AG10803 (cell line): ENCODE data around the gene WWOX.

Experiments
- DNase-seq: peaks from one replicate; pipeline ENCODE4 v3.0.0; 2010; ENCODE audit warnings: low read depth
- H3K4me3 ChIP-seq: 2 replicates; pipeline ENCODE4 v1.5.1; 2011; ENCODE audit warnings: mild to moderate bottlenecking, low read length, control low read depth
- TF ChIP-seq, protein P1 (sequence below): conservative IDR thresholded peaks from 2 replicates; pipeline ENCODE4 v1.5.1; 2011; ENCODE audit warnings: mild to moderate bottlenecking, low read length, control low read depth, inconsistent platforms

Gene WWOX

DNA sequence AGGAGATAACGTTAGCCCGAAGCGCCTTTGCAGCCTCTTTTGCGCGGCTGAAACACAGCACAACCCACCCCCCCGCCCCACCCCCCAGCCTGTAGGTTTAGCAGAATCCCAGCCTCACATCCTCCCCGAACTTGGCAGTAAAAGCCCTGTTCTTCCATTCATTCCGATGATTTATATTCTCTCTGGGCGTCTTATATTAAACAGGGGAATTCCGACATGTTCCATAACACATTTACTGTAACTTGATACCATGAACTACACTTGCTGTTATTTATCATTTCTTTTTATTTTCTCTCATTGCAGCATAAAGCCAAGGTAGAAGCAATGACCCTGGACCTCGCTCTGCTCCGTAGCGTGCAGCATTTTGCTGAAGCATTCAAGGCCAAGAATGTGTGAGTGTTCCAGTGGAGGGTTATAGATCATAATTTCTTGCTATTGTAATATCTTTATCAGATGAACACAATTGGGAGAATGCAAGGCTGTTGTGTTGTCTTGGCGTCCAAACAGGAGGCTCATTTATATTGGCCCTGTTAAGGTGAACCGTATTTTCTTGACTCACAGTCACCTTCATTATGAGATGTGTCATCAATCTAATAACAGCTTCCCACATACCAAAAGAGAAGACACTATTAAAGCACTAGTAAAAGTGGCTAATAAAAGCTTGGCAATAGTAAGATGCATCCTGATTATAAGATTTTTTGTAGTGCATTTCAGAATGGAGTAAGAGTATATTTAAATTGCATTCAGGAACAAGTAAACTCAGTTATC is 287.3 kb downstream of the WWOX start:
- no peak for DNase-seq
- no peak overlapping the region for H3K4me3 ChIP-seq
- TF ChIP-seq, protein P1, sequence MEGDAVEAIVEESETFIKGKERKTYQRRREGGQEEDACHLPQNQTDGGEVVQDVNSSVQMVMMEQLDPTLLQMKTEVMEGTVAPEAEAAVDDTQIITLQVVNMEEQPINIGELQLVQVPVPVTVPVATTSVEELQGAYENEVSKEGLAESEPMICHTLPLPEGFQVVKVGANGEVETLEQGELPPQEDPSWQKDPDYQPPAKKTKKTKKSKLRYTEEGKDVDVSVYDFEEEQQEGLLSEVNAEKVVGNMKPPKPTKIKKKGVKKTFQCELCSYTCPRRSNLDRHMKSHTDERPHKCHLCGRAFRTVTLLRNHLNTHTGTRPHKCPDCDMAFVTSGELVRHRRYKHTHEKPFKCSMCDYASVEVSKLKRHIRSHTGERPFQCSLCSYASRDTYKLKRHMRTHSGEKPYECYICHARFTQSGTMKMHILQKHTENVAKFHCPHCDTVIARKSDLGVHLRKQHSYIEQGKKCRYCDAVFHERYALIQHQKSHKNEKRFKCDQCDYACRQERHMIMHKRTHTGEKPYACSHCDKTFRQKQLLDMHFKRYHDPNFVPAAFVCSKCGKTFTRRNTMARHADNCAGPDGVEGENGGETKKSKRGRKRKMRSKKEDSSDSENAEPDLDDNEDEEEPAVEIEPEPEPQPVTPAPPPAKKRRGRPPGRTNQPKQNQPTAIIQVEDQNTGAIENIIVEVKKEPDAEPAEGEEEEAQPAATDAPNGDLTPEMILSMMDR = no peak

DNA sequence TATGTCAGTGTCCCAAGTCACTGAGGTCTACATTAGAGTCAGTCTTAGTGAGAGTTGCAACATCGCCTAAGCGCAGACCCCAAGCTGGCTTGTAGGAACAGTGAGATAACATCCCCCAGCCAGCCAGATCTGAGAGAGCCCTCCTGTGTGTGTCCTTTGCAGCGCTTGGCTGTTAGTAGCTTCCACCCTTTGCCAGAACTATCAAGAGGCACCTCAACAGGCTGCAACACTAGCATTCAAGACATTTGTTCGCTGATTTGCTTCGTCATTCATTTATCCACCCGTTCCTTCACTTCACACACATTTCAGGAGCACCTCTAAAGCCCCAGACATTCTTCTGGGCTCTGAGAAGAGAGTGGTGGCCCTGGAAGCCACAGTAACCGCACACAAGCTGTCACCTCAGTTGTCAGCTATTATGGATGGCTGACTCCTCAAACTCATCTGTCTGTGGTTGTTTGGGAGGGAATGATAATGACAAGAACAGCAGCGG is 289.6 kb downstream of the WWOX start:
- no peak overlapping the region for H3K4me3 ChIP-seq
- DNase-seq = no peak
- TF ChIP-seq, protein P1 = no peak

DNA sequence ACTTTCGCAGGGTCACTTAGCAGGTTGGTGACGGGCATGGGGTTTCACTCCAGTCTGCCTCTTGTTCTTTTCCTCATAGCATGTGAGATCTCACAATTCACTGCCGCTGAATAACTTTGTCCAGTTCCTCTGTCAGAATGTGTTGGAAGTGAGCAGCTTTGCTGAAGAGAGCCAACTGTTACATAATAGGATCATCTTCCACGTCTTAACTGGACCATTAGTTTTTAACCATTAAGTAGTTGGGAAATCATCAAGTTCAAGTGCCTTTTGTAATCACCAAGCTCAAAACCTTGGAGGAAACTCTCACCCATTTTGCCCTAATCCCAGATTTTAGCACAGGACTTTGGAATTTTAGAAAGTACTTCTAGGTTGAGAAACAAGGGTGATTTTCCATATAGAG is 290.6 kb downstream of the WWOX start:
- H3K4me3 ChIP-seq = no peak overlapping the region
- no peak for DNase-seq
- TF ChIP-seq, protein P1 = no peak

DNA sequence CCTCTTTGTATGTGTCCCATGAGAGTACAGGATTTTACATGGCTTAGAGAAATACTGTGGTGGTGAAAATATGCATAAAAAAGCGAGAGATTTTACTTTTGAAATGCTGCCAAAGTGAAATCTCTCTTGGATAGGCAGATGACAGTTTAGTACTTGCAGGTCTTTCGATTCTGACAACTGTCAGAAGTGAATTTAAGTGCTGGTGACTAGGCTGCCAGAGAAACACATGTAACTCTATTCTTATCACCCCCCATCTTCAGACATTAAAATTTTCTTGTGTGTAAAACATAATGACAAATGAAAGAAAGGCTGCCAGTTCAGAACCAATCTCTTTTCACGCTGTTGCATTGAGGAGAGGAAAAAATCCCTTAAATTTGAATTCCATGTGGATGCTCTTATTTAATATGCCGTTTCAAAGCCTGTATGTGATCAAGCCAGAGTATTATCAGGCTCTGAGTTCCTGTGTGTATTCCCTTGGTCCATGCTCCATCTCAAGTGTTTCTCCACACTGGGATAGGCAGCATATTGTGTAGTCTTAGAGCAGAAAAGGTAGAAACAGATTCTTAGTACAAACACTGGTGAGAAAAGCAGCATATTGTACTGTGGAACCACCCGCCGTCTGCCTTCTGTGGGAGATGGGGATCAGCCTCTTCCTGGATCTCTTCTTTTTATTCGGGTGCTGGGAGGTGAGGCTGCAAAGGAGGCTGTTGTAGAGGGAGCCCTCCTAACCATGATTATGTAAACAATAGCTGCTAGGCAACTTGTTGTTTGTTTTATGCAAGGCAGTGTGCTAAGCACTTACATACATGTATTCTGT is 291.3 kb downstream of the WWOX start:
- H3K4me3 ChIP-seq = no peak overlapping the region
- TF ChIP-seq, protein P1 = no peak
- no peak for DNase-seq

DNA sequence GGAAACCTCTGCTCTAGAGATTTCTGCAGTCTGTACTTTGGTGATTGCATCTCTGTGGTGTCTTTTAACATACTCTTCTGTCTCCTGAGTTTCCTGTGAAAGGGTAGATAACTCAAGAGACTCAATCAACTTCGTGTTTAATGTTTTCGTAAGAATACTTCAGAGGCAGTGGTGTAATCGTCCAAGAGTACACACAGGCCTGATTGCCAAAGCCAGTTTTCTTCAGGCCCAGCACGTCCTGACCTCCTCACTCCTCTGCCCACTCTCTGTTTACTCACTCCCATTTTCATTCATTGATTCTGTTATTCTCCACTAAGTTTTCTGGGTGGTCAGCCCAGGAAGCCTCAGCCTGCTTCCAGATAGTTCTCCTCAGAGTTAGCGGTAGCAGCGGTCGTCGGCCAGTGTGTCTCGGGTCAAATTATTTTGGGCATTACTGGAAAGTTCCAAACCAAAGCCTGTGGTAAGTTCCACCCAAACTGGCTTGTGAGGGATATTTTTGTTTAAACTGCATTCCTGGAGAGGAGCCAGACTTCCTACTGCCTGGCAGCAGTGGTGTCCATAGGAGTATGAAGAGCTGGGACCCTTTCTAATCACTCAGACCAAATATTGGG is 293.2 kb downstream of the WWOX start:
- TF ChIP-seq, protein P1 = no peak
- DNase-seq = no peak
- no peak overlapping the region for H3K4me3 ChIP-seq

DNA sequence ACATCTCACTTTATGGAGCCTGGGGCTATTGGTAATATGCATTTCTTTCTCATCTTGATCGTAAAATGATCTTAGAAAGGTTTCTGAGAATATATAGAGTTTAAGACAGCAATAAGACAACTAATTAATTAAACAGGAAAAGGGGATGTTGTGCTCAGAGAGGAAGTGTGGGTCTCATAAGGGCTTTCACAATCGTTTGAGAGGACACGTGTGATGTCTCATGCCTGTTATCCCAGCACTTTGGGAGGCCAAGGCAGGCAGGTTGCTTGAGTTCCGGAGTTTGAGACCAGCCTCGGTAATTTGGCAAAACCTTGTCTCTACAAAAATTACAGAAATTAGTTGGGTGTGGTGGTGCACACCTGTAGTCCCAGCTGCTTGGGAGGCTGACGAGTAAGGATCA is 295.6 kb downstream of the WWOX start:
- no peak for DNase-seq
- H3K4me3 ChIP-seq = no peak overlapping the region
- TF ChIP-seq, protein P1 = no peak
